ENCODE results near the gene CBFB. TPM values are rescaled to one million over a fixed set of nuclear protein-coding genes. Genes with fewer than 3 reads are reported as not detected.
"Not testable (repeated sequence)": the region's sequence is repeated elsewhere in the genome, so short reads cannot be mapped to it uniquely, and the experiment has no call there.

Gene CBFB
- total RNA-seq (2014; rRNA removed; shearing (Covaris generic)): 99.5 and 111 TPM in 2 replicates
- polyA plus RNA-seq (2014; cell fraction: nucleus; rRNA removed): 76.1 and 87.4 TPM in 2 replicates

DNA sequence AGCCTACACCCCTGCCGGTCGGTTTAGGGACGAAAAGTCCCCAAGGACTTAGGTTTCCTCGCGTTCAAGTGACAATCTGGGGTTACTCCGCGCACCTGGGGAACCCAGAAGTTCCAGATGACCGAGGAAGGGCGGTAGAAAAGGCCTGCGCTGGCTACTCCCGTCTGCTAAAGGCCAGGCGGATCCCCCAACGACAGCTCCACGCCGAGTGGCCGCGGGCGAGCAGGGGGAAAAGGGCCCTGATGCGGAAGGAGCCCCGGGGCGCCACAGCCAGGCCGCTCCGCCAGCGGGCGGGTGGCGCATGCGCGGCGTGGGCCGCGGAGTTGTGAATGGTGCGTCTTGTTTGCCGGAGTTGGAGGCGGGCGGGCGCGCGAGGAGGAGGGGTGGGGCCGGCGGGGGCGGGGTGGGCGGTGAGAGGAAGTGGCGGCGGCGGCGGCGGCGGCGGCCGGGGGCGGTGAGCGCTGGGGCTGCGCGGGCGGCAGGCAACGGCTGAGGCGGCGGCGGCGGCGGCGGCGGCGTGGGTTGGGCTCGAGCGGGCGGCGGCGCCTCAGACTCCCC lies at the start of gene CBFB:
CBFB (plus strand) TSS at position 454 of the 558 bp plus-strand sequence. CDS start 259 bp downstream, outside the sequence.
- DNase-seq (ENCODE audit: extremely low read depth, low read depth): peak; percentile 93

- DNase-seq (ENCODE audit: extremely low read depth, low read depth): no peak
Measured at GRCh38 chr16:66983033-66983432, 45.9 kb upstream of the CBFB start.

DNA sequence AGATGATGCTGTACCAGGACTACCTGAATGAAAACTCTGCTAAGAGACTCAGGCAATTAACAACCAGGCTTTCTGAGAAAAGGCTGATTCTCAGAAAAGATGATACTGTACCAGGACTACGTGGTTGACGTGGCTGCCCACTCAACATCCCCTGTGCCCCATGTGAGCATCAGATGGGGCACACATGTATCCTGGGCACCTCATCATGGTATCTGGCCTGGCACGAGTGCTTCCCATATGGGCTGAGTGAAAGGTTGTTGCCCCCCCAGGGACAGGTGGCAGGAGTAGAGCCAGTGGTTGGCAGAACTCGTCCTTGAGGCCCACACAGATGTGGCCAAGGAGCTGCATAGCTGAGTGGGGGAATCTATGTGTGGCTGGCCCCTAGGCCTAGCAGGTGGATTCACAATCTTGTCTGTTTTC lies 44.0 kb upstream of the CBFB start:
- DNase-seq (ENCODE audit: extremely low read depth, low read depth): no peak

DNA sequence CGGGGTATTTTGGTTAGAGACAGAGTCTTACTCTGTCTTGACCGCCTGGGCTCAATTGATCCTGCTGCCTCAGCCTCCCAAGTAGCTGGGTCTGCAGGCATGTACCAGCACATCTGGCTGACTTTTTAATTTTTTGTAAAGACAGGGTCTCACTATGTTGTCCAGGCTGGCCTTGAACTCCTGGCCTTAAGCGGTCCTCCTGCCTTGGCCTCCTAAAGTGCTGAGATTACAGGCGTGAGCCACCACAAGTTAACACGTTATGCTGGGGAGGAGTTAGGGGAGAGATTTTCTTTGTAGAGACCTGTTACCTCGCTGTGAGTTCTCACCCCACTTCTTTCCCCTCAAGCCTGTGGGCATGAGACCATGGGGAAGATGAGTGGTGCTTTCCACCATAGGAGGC lies 42.4 kb upstream of the CBFB start:
- no peak for DNase-seq (ENCODE audit: extremely low read depth, low read depth)

DNA sequence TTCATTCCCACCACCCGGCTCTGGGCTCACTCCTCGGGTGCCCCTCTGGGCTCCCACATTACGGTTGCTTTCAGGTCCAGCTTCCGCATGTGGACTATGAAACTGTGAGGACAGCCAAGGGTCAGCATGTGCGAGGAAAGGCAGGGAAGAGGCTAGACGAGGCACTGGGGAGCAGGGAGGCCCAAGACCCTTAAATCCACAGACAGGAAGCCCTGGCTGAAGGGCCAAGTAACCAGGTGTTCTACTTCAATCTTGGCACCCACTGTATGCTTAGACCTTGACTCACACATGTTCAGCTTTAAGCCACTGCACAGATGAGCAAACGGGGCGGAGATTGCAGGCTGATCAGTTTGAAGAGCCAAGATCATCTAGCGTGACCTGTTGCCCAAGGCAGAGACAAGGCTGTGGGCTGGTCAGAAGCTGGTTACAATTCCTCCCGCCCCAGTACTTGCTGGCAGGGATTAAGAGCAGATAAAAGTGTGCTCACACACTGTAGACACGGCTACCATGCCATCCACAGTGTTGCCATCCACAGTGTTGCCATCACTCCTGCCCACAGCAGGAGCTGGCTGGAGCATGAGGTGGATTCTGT lies 40.7 kb upstream of the CBFB start, which contains the start of gene CES4A:
CES4A (plus strand) TSS at position 393 of the 592 bp plus-strand sequence; CDS start at position 577, 184 bp downstream.
- DNase-seq (ENCODE audit: extremely low read depth, low read depth): no peak

GRCh38 chr16:66991545-66992077 lies 37.3 kb upstream of the CBFB start:
- DNase-seq (ENCODE audit: extremely low read depth, low read depth): no peak

DNA sequence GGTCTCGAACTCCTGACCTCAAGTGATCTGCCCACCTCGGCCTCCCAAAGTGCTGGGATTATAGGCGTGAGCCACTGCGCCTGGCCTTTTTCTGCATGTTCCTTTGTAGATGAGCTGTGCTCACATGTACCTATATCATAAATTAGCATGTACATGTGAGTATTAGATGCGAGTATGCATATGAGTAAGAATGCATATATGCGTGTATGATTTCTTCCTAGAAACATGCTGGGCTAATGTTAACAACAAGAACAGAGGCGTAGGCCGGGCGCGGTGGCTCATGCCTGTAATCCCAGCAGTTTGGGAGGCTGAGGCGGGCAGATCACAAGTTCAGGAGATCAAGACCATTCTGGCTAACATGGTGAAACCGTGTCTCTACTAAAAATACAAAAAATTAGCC lies 35.4 kb upstream of the CBFB start:
- not testable (repeated sequence) for DNase-seq (ENCODE audit: extremely low read depth, low read depth)

DNA sequence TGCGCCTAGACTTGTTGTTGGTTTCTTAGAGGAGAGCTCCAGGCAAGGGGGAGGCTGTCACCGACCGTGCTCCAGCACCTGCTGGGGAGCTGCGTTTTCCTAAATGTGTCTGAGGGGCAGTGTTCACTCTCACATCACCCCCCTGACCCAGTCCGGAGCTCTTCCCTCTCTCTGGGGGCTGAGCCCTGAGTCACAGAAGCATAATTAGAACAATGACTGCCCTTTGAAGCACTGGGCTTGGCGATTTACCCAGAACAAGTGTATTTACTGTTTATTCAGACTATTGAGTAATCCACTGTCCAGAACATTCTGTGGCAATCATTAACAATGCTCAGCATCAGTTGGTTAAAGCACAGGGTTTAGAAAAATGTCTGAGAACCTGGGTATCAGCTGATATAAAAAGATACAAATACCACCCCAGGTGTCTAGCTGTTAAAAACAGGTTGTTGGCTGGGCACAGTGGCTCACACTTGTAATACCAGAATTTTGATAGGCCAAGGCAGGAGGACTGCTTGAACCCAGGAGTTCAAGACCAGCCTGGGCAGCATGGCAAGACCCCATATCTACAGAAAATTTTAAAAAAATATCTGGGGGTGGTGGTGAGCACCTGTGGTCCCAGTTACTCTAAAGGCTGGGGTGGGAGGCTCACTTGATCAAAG lies 32.5 kb upstream of the CBFB start:
- DNase-seq (ENCODE audit: extremely low read depth, low read depth): no peak

GRCh38 chr16:66996983-66997358 lies 32.0 kb upstream of the CBFB start:
- DNase-seq (ENCODE audit: extremely low read depth, low read depth): no peak

DNA sequence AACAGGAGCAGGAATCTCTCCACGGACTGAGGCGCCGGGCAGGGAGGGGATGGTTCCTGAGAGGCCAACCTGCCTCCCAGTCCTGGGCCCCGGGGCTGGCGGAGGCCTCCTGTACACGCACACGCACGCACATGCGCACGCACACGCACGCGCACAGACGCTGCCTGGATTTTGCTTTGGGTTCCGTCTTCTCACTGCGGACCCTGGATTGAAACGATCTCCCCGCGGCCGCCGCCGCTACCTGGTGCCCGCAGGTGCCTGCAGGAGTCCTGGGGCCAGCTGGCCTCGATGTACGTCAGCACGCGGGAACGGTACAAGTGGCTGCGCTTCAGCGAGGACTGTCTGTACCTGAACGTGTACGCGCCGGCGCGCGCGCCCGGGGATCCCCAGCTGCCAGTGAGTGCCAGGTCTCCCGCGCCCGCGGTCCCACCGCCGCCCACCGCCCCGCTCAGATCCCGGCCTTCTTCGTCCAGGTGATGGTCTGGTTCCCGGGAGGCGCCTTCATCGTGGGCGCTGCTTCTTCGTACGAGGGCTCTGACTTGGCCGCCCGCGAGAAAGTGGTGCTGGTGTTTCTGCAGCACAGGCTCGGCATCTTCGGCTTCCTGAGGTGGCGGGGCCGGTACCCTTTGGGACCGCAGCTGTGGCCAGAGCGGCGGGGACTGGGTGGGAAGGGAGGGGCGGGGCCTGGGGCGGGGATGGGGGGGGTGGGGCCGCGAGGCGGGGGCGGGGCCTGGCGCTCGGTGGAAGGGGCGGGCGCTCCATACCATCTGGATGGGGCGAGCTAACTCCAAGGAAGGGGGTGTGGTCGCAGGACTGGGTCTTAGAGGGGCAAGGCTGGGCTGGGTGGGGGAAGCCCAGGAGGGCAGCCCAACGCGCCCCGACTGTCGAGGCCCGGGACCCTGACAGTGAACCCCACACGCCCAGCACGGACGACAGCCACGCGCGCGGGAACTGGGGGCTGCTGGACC lies 28.3 kb upstream of the CBFB start:
- DNase-seq (ENCODE audit: extremely low read depth, low read depth): no peak

- DNase-seq (ENCODE audit: extremely low read depth, low read depth): no peak
Measured at GRCh38 chr16:67001726-67002125, 27.2 kb upstream of the CBFB start.

GRCh38 chr16:67006930-67007658 lies 21.9 kb upstream of the CBFB start:
- no peak for DNase-seq (ENCODE audit: extremely low read depth, low read depth)

- DNase-seq (ENCODE audit: extremely low read depth, low read depth): no peak
Measured at GRCh38 chr16:67009158-67009557, 19.8 kb upstream of the CBFB start.

DNA sequence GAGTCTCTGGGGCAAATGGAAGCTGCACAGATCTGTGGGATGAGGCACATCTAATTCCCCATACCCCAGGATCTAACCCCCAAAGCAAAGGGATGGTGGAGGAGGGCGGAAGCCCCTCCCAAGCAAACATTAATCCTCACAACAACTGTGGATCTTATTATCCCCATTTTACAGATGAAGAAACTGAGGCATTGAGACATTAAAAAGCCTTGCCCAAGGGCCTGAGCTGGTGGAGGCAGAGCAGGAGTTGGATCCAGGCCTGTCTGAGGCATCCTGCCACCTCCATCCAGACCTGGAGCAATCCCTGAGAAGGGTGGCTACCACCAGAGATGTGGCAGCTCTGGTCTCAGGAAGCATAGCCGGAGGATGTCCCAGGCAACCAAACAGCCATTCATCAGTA lies 17.7 kb upstream of the CBFB start:
- no peak for DNase-seq (ENCODE audit: extremely low read depth, low read depth)

DNA sequence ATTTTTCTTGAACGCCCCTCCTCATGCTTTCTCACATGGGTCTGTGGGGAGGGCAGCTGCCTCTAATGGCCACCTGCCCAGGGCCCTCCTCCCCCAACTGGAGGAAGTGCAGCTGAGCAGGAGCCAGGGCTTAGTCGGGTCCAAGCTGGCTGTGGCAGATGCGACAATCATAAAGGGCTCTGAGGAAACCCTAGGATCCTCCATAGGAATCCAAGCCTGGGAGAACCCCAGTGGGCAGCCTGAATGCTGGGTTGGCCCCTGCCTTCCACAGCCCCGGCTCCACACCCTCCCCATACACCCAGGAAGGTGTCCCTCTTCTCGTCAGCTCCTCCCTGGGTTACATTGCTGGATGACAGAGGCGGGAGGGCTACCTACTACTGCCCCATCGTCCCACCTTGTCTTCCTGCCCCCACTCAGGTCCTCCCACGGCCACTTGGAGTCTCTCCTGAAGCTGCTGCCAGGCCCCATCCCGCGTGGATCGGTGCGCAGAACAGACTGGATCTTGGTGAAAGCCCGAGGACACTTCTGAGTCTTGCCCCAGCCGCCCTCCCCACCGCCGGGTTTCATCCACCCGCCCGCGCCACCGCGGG lies 15.6 kb upstream of the CBFB start:
- DNase-seq (ENCODE audit: extremely low read depth, low read depth): no peak

- peak; percentile 49 for DNase-seq (ENCODE audit: extremely low read depth, low read depth)
Measured at GRCh38 chr16:67013823-67014633, 14.9 kb upstream of the CBFB start.

- DNase-seq (ENCODE audit: extremely low read depth, low read depth): no peak
Measured at GRCh38 chr16:67014634-67015312, 14.2 kb upstream of the CBFB start.

GRCh38 chr16:67015313-67015731 lies 13.6 kb upstream of the CBFB start:
- no peak for DNase-seq (ENCODE audit: extremely low read depth, low read depth)

Measured in NCI-H460 (cell line).